Osteoblast (primary cell): Measurements from ENCODE around the gene TMEM101. TPM values are rescaled to one million over a fixed set of nuclear protein-coding genes. Genes with fewer than 3 reads are reported as not detected.
"Not testable (repeated sequence)": the region's sequence is repeated elsewhere in the genome, so short reads cannot be mapped to it uniquely, and the experiment has no call there.

ENCODE experiments used
- DNase-seq: peaks from one replicate; pipeline ENCODE4 v3.0.0; 2011; ENCODE audit warnings: low spot score, mixed read lengths; ENCODE audit not compliant: insufficient read length; ENCODE audit errors: missing footprints
- H2AFZ ChIP-seq: 2 replicates; pipeline ENCODE4 v1.6.0; 2011; ENCODE audit warnings: mild to moderate bottlenecking, low read length
- H3K27ac ChIP-seq: 2 replicates; pipeline ENCODE4 v1.5.1; 2011; ENCODE audit warnings: mild to moderate bottlenecking, low read depth, low read length, moderate library complexity
- H3K27me3 ChIP-seq: 2 replicates; pipeline ENCODE4 v1.6.0; 2012; ENCODE audit warnings: mild to moderate bottlenecking, control low read depth, inconsistent platforms, low read length, moderate library complexity; ENCODE audit not compliant: insufficient read depth
- H3K36me3 ChIP-seq: 2 replicates; pipeline ENCODE4 v1.5.1; 2011; ENCODE audit warnings: mild to moderate bottlenecking, low read length, control low read depth, moderate library complexity; ENCODE audit not compliant: insufficient read depth
- H3K4me1 ChIP-seq: 2 replicates; pipeline ENCODE4 v1.5.1; 2011; ENCODE audit warnings: mild to moderate bottlenecking, low read length, control low read depth, moderate library complexity; ENCODE audit not compliant: insufficient read depth
- H3K4me2 ChIP-seq: 2 replicates; pipeline ENCODE4 v1.6.0; 2011; ENCODE audit warnings: mild to moderate bottlenecking, low read length; ENCODE audit not compliant: insufficient read depth
- H3K4me3 ChIP-seq: fragments of 200-600 bp; sonication (generic); 3 replicates; pipeline ENCODE4 v1.5.1; 2012; ENCODE audit warnings: mild to moderate bottlenecking, low read length, inconsistent platforms; ENCODE audit not compliant: insufficient read depth
- H3K79me2 ChIP-seq: 2 replicates; pipeline ENCODE4 v1.6.0; 2012; ENCODE audit warnings: mild to moderate bottlenecking, low read length, control low read depth, inconsistent platforms; ENCODE audit not compliant: insufficient read depth
- H3K9me3 ChIP-seq: 2 replicates; pipeline ENCODE4 v1.5.1; 2011; ENCODE audit warnings: low read depth, low read length, control low read depth
- H4K20me1 ChIP-seq: 2 replicates; pipeline ENCODE4 v1.6.0; 2012; ENCODE audit warnings: mild to moderate bottlenecking, low read length, control low read depth; ENCODE audit not compliant: insufficient read depth
- CTCF ChIP-seq: IDR thresholded peaks from 2 replicates; pipeline ENCODE4 v1.5.1; 2011; ENCODE audit warnings: mild to moderate bottlenecking, low read depth, low read length, moderate library complexity; ENCODE audit errors: extremely low read depth
- total RNA-seq: library from RNA; depleted of rRNA; stranded (reverse); fragments of >200 nt; gene quantifications from 2 replicates; pipeline ENCODE4 v1.2.3, GENCODE V29; 2012

TMEM101 gene
- total RNA-seq, 1 donor = 47.8 TPM

- H3K9me3 ChIP-seq = no peaks in the 10 kb centered on the region
- H3K36me3 ChIP-seq = no peaks in the 10 kb centered on the region
- H2AFZ ChIP-seq = peak overlapping the region; percentile 27
- H3K4me1 ChIP-seq = peaks cover 27% of the 10 kb centered on the region
- peaks cover 13% of the 10 kb centered on the region for H3K27me3 ChIP-seq
- H3K4me3 ChIP-seq = no peak overlapping the region
- H4K20me1 ChIP-seq = no peaks in the 10 kb centered on the region
- DNase-seq = peak; percentile 8
- H3K79me2 ChIP-seq = no peaks in the 10 kb centered on the region
- no peak for TF ChIP-seq CTCF
- H3K27ac ChIP-seq = no peak overlapping the region
- H3K4me2 ChIP-seq = peak overlapping the region; percentile 35
Observed at GRCh38 chr17:43999024-43999423, 15.7 kb downstream of the TMEM101 start.

GRCh38 chr17:43998552-43998951 is 16.2 kb downstream of the TMEM101 start:
- H3K4me1 ChIP-seq = peaks cover 27% of the 10 kb centered on the region
- no peak overlapping the region for H3K27ac ChIP-seq
- H4K20me1 ChIP-seq = no peaks in the 10 kb centered on the region
- H3K79me2 ChIP-seq = no peaks in the 10 kb centered on the region
- no peak overlapping the region for H3K4me3 ChIP-seq
- H3K27me3 ChIP-seq = peaks cover 14% of the 10 kb centered on the region
- TF ChIP-seq CTCF = no peak
- no peaks in the 10 kb centered on the region for H3K9me3 ChIP-seq
- no peak for DNase-seq
- peak overlapping the region; percentile 27 for H2AFZ ChIP-seq
- peak overlapping the region; percentile 35 for H3K4me2 ChIP-seq
- no peaks in the 10 kb centered on the region for H3K36me3 ChIP-seq

GRCh38 chr17:43997180-43997579 is 17.6 kb downstream of the TMEM101 start:
- Histone ChIP-seq H3K27me3 (peaks cover 14% of the 10 kb centered on the region), H3K4me1 (peaks cover 21% of the 10 kb centered on the region)
- H3K79me2 ChIP-seq, H3K4me2 ChIP-seq, H3K9me3 ChIP-seq, H3K27ac ChIP-seq, H3K36me3 ChIP-seq, H2AFZ ChIP-seq, DNase-seq, H4K20me1 ChIP-seq, H3K4me3 ChIP-seq: not testable (repeated sequence)

- Histone ChIP-seq H3K9me3 (no peaks in the 10 kb centered on the region), H3K27ac (no peak overlapping the region), H3K79me2 (no peaks in the 10 kb centered on the region), H3K36me3 (no peaks in the 10 kb centered on the region), H3K4me1 (peaks cover 17% of the 10 kb centered on the region), H3K27me3 (peaks cover 14% of the 10 kb centered on the region), H4K20me1 (no peaks in the 10 kb centered on the region), H2AFZ (no peak overlapping the region), H3K4me3 (peak overlapping the region; percentile 67), H3K4me2 (peak overlapping the region; percentile 84)
- DNase-seq = peak; percentile 31
- TF ChIP-seq CTCF = no peak
Observed at GRCh38 chr17:43995150-43995471, 19.7 kb downstream of the TMEM101 start.
